Measurements from ENCODE around the gene VPS51.

The VPS51 gene

DNA sequence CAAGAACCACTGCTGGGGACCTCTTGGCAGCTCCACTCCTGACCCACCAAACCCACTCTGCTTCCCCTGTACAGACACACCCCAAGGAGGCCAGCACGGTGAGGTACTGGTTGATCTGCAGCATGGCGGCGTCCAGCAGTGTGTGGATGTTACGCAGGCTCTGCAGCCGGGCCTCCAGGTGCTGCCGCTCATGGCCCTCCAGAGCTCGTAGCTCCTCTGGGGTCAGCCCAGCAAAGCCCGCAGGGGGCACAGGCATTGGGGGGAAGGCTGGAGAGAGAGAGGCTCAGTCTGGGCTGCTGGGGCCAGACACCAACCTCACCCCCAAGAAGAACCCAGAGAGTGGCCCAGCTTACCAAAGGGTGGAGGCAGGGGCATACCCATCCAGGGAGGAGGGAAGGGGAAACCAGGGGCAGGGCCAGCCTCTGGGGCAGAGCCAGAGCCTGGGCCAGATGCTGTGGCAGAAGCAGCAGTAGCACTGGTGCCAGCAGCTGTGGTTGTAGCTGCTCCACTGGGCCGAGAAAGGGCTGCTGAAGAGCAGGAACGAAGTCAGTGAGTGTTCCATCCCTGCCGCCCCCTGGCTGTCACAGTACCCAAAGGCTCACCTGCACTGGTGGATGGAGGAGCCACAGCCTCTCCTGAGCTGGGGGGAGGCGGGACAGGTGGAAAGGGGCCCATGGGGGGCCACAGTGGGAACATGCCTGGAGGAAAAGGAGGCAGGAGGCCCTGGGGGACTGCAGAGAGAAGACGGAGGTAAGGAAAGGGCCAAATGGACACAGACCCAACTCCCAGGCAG, 33.8 kb downstream of the VPS51 start:
- H3K9me3 Mint-ChIP-seq: no peaks in the 10 kb centered on the region
- no peak overlapping the region for H3K27ac Mint-ChIP-seq
- no peaks in the 10 kb centered on the region for H3K27me3 Mint-ChIP-seq (ENCODE audit: low read depth, poor library complexity)
- H3K36me3 Mint-ChIP-seq (ENCODE audit: low read depth): peaks cover 17% of the 10 kb centered on the region
- H3K4me1 Mint-ChIP-seq: peaks cover 13% of the 10 kb centered on the region
- DNase-seq: no peak
- TF ChIP-seq, protein P1, sequence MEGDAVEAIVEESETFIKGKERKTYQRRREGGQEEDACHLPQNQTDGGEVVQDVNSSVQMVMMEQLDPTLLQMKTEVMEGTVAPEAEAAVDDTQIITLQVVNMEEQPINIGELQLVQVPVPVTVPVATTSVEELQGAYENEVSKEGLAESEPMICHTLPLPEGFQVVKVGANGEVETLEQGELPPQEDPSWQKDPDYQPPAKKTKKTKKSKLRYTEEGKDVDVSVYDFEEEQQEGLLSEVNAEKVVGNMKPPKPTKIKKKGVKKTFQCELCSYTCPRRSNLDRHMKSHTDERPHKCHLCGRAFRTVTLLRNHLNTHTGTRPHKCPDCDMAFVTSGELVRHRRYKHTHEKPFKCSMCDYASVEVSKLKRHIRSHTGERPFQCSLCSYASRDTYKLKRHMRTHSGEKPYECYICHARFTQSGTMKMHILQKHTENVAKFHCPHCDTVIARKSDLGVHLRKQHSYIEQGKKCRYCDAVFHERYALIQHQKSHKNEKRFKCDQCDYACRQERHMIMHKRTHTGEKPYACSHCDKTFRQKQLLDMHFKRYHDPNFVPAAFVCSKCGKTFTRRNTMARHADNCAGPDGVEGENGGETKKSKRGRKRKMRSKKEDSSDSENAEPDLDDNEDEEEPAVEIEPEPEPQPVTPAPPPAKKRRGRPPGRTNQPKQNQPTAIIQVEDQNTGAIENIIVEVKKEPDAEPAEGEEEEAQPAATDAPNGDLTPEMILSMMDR (IDR thresholded peaks at IDR 0.05): no peak
- no peak overlapping the region for H3K4me3 Mint-ChIP-seq

DNA sequence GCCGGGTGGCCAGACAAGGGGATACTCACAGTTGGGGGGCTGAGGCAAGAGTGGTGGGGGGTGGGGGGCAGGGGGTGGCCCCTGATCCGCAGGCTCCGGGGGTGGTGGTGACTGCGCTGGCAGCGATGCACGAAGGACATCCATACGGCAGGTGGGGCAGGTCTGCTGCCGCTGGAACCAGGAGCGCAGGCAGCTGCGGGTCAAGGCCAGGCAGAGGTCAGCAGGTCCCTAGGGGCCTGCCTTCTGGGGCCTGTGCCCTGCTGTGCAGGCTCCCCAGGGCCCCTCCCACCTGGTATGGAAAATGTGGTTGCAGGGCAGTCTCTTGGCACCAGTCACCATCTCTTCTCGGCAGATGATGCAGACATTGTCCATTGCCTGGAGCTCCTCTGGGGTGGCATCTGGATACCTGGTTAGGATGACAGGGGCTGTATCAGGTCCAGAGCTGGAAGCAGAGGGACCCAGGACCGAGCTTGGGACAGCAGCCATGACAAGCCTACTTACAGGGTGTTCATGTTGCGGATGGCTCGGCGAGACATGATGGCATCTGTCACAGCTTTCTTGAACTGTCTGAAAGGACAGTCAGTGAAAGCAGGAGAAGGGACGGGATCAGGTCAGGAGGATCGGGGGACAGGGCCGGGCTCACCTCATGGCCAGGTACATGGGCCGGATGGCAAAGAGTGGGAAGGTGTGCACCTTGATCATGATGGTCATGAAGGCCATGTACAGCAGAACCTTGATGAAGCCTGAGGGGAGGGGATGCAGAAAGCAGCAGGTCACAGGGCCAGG, 34.8 kb downstream of the VPS51 start:
- Mint-ChIP-seq H3K27me3 (ENCODE audit: low read depth, poor library complexity) (no peaks in the 10 kb centered on the region), H3K4me3 (no peak overlapping the region), H3K4me1 (peaks cover 23% of the 10 kb centered on the region), H3K27ac (peak overlapping the region; percentile 65), H3K36me3 (ENCODE audit: low read depth) (peaks cover 17% of the 10 kb centered on the region), H3K9me3 (no peaks in the 10 kb centered on the region)
- TF ChIP-seq, protein P1 (IDR thresholded peaks at IDR 0.05): no peak
- DNase-seq: no peak

DNA sequence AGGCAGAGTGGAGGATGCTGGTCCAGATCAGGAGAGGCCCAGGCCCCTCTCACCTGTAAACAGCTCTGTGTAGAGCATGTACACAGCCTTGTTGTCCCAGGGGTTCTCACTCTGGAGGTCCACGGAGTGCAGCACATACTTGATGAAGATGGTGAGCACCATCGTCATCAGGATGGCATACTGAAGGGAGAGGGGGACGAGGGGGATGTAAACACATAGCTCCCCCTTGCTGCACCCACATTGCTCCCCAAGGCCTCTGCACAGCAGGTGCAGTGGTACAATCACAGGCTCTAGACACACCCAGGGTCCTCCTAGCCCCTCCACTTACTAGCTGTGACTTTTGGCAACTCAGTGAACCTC, 35.4 kb downstream of the VPS51 start:
- TF ChIP-seq, protein P1 (IDR thresholded peaks at IDR 0.05): no peak
- H3K4me1 Mint-ChIP-seq: peaks cover 28% of the 10 kb centered on the region
- no peaks in the 10 kb centered on the region for H3K27me3 Mint-ChIP-seq (ENCODE audit: low read depth, poor library complexity)
- no peaks in the 10 kb centered on the region for H3K9me3 Mint-ChIP-seq
- peaks cover 17% of the 10 kb centered on the region for H3K36me3 Mint-ChIP-seq (ENCODE audit: low read depth)
- DNase-seq: no peak
- H3K4me3 Mint-ChIP-seq: no peak overlapping the region
- H3K27ac Mint-ChIP-seq: peak overlapping the region; percentile 71

DNA sequence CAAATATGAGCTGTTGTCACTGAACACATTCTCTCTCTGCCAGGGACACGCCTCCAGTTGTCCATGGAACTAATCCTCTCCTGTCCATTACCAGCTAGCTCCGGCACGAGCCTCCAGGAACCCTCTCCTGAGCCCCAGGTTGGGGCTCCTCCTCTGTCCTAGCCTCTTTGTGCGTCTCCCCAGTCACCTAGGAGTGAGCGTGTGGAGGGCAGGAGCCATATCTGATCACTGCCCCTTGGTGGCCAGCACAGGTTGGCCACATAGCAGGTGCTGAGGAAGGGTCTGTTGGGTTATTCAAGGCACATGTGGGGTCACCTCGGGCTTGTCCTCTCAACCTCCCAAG, 35.9 kb downstream of the VPS51 start:
- Mint-ChIP-seq H3K27ac (no peak overlapping the region), H3K36me3 (ENCODE audit: low read depth) (peaks cover 16% of the 10 kb centered on the region), H3K4me3 (no peak overlapping the region), H3K9me3 (no peaks in the 10 kb centered on the region), H3K4me1 (peaks cover 33% of the 10 kb centered on the region), H3K27me3 (ENCODE audit: low read depth, poor library complexity) (peaks cover 2% of the 10 kb centered on the region)
- TF ChIP-seq, protein P1 (IDR thresholded peaks at IDR 0.05): no peak
- DNase-seq: no peak

DNA sequence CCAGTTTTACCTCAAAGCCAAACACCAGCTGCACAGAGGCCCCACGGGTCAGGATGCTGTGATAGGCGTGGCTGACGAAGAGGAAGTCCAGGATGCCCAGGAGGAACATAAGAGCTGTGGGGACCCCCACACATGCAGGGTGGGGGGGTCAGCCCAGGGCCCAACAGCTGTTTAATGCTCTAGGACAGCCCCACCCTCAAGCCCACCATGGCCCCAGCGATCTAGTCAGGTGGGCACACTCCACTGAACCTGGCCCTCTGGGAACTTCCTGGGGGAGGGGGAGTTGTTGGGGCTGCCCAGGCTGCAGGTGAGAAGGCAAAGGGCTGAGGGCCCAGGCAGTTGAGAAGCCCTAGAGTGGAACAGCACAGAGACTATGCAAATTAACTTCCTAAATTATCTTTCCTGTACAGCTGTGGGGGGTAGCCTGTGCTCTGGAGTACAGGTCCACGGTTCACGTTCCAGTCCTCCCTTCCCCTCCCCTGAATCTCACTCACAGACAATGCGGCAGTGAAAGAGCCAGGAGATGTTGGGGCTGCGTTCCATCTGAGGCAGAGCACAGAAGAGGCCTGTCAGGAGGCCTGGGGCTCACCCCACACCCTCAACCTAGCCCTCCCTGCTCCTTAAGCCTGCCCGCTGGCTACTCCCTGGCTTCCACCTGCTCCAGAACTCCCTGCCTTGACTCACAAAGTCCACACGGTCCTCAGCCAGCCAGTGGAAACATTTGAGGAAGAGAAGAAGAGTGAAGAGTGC, 36.4 kb downstream of the VPS51 start:
- H3K27ac Mint-ChIP-seq: no peak overlapping the region
- peaks cover 39% of the 10 kb centered on the region for H3K4me1 Mint-ChIP-seq
- TF ChIP-seq, protein P1 (IDR thresholded peaks at IDR 0.05): no peak
- H3K9me3 Mint-ChIP-seq: no peaks in the 10 kb centered on the region
- peaks cover 5% of the 10 kb centered on the region for H3K27me3 Mint-ChIP-seq (ENCODE audit: low read depth, poor library complexity)
- peaks cover 10% of the 10 kb centered on the region for H3K36me3 Mint-ChIP-seq (ENCODE audit: low read depth)
- no peak for DNase-seq
- H3K4me3 Mint-ChIP-seq: peak overlapping the region; percentile 99
